Karpas-422 (cell line): ENCODE results near the gene IL17REL. TPM values are rescaled to one million over a fixed set of nuclear protein-coding genes. Genes with fewer than 3 reads are reported as not detected.
A peak's percentile ranks its signal among the peaks of the same experiment; 100 is the strongest.

ENCODE experiments used
- DNase-seq: peaks from one replicate; pipeline ENCODE4 v3.0.0-alpha.2; 2015
- H2AFZ ChIP-seq: fragments of 200-600 bp; sonication (generic); 2 replicates; pipeline ENCODE4 v1.6.1; 2014; ENCODE audit warnings: antibody characterized with exemption, low read length, mixed read lengths
- H3K27ac ChIP-seq: fragments of 200-600 bp; sonication (generic); 2 replicates; pipeline ENCODE4 v1.5.1; 2014; ENCODE audit warnings: mild to moderate bottlenecking, low read length, moderate library complexity
- H3K27me3 ChIP-seq: fragments of 200-600 bp; sonication (generic); 2 replicates; pipeline ENCODE4 v1.6.1; 2014; ENCODE audit warnings: low read length, mixed read lengths
- H3K36me3 ChIP-seq: fragments of 200-600 bp; sonication (generic); 2 replicates; pipeline ENCODE4 v1.6.1; 2014; ENCODE audit warnings: low read length, mixed read lengths; ENCODE audit not compliant: insufficient read depth
- H3K4me1 ChIP-seq: fragments of 200-600 bp; sonication (generic); 2 replicates; pipeline ENCODE4 v1.6.1; 2014; ENCODE audit warnings: mild to moderate bottlenecking, low read length, mixed read lengths
- H3K4me2 ChIP-seq: fragments of 200-600 bp; sonication (generic); 2 replicates; pipeline ENCODE4 v1.6.1; 2014; ENCODE audit warnings: low read length, low read depth, mild to moderate bottlenecking; ENCODE audit not compliant: poor library complexity, severe bottlenecking
- H3K4me3 ChIP-seq: fragments of 200-600 bp; sonication (generic); 2 replicates; pipeline ENCODE4 v1.5.1; 2014; ENCODE audit warnings: mild to moderate bottlenecking, antibody characterized with exemption, low read length, mixed read lengths
- H3K79me2 ChIP-seq: fragments of 200-600 bp; sonication (generic); 2 replicates; pipeline ENCODE4 v1.6.1; 2014; ENCODE audit warnings: mild to moderate bottlenecking, low read length, mixed read lengths
- H3K9ac ChIP-seq: fragments of 200-600 bp; sonication (generic); 2 replicates; pipeline ENCODE4 v1.6.0; 2014; ENCODE audit warnings: low read length
- H3K9me2 ChIP-seq: fragments of 200-600 bp; sonication (generic), shearing (Covaris generic); replicated peaks from 2 replicates; pipeline ENCODE4 v1.6.0; 2014; ENCODE audit warnings: mild to moderate bottlenecking, low read length, moderate library complexity; ENCODE audit not compliant: insufficient read depth
- H3K9me3 ChIP-seq: fragments of 300-700, 200-600 bp; sonication (generic); 2 replicates; pipeline ENCODE4 v1.6.1; 2014; ENCODE audit warnings: low read length, mixed read lengths
- H4K20me1 ChIP-seq: fragments of 200-600 bp; sonication (generic); 2 replicates; pipeline ENCODE4 v1.6.1; 2014; ENCODE audit warnings: mild to moderate bottlenecking, antibody characterized with exemption, low read length, low read depth; ENCODE audit not compliant: insufficient read depth
- total RNA-seq: library from RNA; depleted of rRNA; stranded (reverse); fragments of >200 nt; shearing (Covaris generic); gene quantifications from 2 replicates; pipeline ENCODE4 v1.2.3, GENCODE V29; 2014; ENCODE audit warnings: low replicate concordance

The IL17REL gene
- total RNA-seq, 1 experiment from 2014 or later: not detected

- Histone ChIP-seq H3K9me3 (no peaks in the 10 kb centered on the region; the same call in 1 of the 2 replicates), H4K20me1 (no peaks in the 10 kb centered on the region)
Observed at GRCh38 chr22:49979587-49980264, 32.8 kb downstream of the IL17REL start.

GRCh38 chr22:49977578-49977977, 35.0 kb downstream of the IL17REL start:
- H3K9me3 ChIP-seq: no peaks in the 10 kb centered on the region; the same call in 1 of the 2 replicates
- no peak overlapping the region for H3K4me2 ChIP-seq
- H3K9me2 ChIP-seq: no peaks in the 10 kb centered on the region
- H3K27me3 ChIP-seq: no peaks in the 10 kb centered on the region
- H2AFZ ChIP-seq: no peak overlapping the region
- no peak overlapping the region for H3K9ac ChIP-seq
- H3K79me2 ChIP-seq: no peaks in the 10 kb centered on the region
- H3K36me3 ChIP-seq: no peaks in the 10 kb centered on the region
- no peak overlapping the region for H3K4me3 ChIP-seq
- peaks cover 16% of the 10 kb centered on the region for H3K4me1 ChIP-seq
- no peak for DNase-seq
- no peaks in the 10 kb centered on the region for H4K20me1 ChIP-seq
- H3K27ac ChIP-seq: no peak overlapping the region

More at GRCh38 chr22:49979587-49980264, 32.8 kb downstream of the IL17REL start:
- Histone ChIP-seq H3K4me2 (no peak overlapping the region), H3K4me3 (no peak overlapping the region), H3K4me1 (peaks cover 16% of the 10 kb centered on the region), H3K36me3 (no peaks in the 10 kb centered on the region), H3K9me2 (no peaks in the 10 kb centered on the region), H3K27ac (no peak overlapping the region), H3K9ac (no peak overlapping the region), H3K27me3 (no peaks in the 10 kb centered on the region), H2AFZ (no peak overlapping the region), H3K79me2 (no peaks in the 10 kb centered on the region)
- peak; percentile 77 for DNase-seq

GRCh38 chr22:49976439-49977175, 36.0 kb downstream of the IL17REL start:
- Histone ChIP-seq H3K36me3 (no peaks in the 10 kb centered on the region), H3K4me2 (no peak overlapping the region), H3K4me3 (no peak overlapping the region), H3K9me3 (no peaks in the 10 kb centered on the region; the same call in 1 of the 2 replicates), H3K27ac (no peak overlapping the region), H3K27me3 (no peaks in the 10 kb centered on the region), H2AFZ (no peak overlapping the region), H3K79me2 (no peaks in the 10 kb centered on the region), H3K9me2 (no peaks in the 10 kb centered on the region), H3K9ac (no peak overlapping the region), H4K20me1 (no peaks in the 10 kb centered on the region), H3K4me1 (peaks cover 19% of the 10 kb centered on the region)
- peak; percentile 72 for DNase-seq

GRCh38 chr22:49975543-49976389, 36.8 kb downstream of the IL17REL start:
- H3K27me3 ChIP-seq: no peaks in the 10 kb centered on the region
- no peaks in the 10 kb centered on the region for H3K79me2 ChIP-seq
- no peak overlapping the region for H3K9ac ChIP-seq
- no peaks in the 10 kb centered on the region for H3K36me3 ChIP-seq
- H3K9me2 ChIP-seq: no peaks in the 10 kb centered on the region
- H3K27ac ChIP-seq: no peak overlapping the region
- H3K4me3 ChIP-seq: no peak overlapping the region
- H3K4me1 ChIP-seq: peaks cover 28% of the 10 kb centered on the region
- H2AFZ ChIP-seq: no peak overlapping the region
- H3K9me3 ChIP-seq: no peaks in the 10 kb centered on the region; the same call in 1 of the 2 replicates
- H3K4me2 ChIP-seq: no peak overlapping the region
- H4K20me1 ChIP-seq: no peaks in the 10 kb centered on the region
- DNase-seq: no peak

GRCh38 chr22:49973018-49973961, 39.3 kb downstream of the IL17REL start:
- Histone ChIP-seq H3K9me2 (no peaks in the 10 kb centered on the region), H4K20me1 (no peaks in the 10 kb centered on the region), H3K36me3 (no peaks in the 10 kb centered on the region), H3K9ac (no peak overlapping the region), H3K4me1 (peaks cover 33% of the 10 kb centered on the region), H3K9me3 (no peaks in the 10 kb centered on the region), H3K27ac (no peak overlapping the region), H2AFZ (no peak overlapping the region), H3K79me2 (no peaks in the 10 kb centered on the region), H3K4me3 (no peak overlapping the region), H3K4me2 (no peak overlapping the region), H3K27me3 (no peaks in the 10 kb centered on the region)
- DNase-seq: no peak

GRCh38 chr22:49972163-49973017, 40.2 kb downstream of the IL17REL start:
- Histone ChIP-seq H3K9ac (no peak overlapping the region), H2AFZ (no peak overlapping the region)

More at GRCh38 chr22:49972163-49973017, 40.2 kb downstream of the IL17REL start:
- H3K9me3 ChIP-seq: no peaks in the 10 kb centered on the region
- no peaks in the 10 kb centered on the region for H3K9me2 ChIP-seq
- H3K4me1 ChIP-seq: peaks cover 32% of the 10 kb centered on the region
- H3K4me3 ChIP-seq: no peak overlapping the region; the same call in 1 of the 2 replicates
- peaks cover 7% of the 10 kb centered on the region; the same call in 1 of the 2 replicates for H4K20me1 ChIP-seq
- H3K79me2 ChIP-seq: no peaks in the 10 kb centered on the region
- no peaks in the 10 kb centered on the region for H3K27me3 ChIP-seq
- H3K27ac ChIP-seq: no peak overlapping the region
- no peak for DNase-seq
- H3K36me3 ChIP-seq: no peaks in the 10 kb centered on the region
- peak overlapping the region; percentile 82 for H3K4me2 ChIP-seq
